ENCODE measurements around the gene TMEM200C.

DNA sequence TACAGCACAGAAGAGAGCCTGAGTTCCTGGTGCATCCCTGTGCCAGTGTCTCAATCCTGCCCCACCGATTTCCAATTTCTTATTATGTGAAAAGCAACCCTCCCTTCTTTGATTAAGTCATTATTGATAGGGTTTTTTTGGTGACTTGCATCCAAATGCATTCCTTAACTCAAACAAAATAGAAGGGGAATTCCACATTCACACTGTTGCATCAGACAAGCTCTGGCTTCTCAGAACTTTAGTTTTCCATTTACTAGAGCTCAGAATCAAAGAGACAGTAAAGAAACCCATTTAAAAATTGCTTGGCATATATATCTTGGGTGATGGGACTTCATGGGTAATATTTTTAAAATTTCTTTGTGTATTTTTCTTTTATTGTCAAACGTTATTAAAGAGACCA, 13.8 kb upstream of the TMEM200C start:
- TF ChIP-seq, protein P1, sequence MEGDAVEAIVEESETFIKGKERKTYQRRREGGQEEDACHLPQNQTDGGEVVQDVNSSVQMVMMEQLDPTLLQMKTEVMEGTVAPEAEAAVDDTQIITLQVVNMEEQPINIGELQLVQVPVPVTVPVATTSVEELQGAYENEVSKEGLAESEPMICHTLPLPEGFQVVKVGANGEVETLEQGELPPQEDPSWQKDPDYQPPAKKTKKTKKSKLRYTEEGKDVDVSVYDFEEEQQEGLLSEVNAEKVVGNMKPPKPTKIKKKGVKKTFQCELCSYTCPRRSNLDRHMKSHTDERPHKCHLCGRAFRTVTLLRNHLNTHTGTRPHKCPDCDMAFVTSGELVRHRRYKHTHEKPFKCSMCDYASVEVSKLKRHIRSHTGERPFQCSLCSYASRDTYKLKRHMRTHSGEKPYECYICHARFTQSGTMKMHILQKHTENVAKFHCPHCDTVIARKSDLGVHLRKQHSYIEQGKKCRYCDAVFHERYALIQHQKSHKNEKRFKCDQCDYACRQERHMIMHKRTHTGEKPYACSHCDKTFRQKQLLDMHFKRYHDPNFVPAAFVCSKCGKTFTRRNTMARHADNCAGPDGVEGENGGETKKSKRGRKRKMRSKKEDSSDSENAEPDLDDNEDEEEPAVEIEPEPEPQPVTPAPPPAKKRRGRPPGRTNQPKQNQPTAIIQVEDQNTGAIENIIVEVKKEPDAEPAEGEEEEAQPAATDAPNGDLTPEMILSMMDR (IDR thresholded peaks at IDR 0.05), result no peak
- TF ChIP-seq EZH2 (IDR thresholded peaks at IDR 0.05; ENCODE audit: borderline replicate concordance, insufficient read depth, low read depth, low read length, poor library complexity, severe bottlenecking), result no peak
